GM12801 (cell line): ENCODE measurements around the gene IGF1.

Experiments
- TF ChIP-seq, protein P1 (sequence below): IDR thresholded peaks from one replicate; pipeline ENCODE4 v1.5.1; 2011; ENCODE audit warnings: control low read depth; ENCODE audit not compliant: insufficient read length; ENCODE audit errors: extremely low read depth

IGF1 gene

DNA sequence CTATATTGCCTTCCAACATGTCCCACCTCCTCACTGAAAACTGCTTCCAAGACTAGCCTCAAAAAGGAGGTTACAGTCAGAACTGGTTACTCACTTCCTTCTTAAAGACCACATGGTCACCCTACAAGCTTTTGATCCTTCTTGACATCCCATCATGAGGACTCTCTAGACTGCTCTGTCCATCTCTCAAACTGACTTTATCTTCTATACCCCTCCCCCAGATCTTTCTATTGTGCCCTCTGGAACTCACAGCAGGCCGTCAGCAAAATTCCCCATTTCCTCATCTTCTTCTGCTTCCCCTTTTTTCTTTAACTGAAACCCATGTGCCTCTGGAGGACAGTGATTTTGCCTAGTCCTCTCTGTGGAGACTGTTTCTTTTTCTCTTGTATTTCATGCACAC is 18.1 kb upstream of the IGF1 start:
- TF ChIP-seq, protein P1, sequence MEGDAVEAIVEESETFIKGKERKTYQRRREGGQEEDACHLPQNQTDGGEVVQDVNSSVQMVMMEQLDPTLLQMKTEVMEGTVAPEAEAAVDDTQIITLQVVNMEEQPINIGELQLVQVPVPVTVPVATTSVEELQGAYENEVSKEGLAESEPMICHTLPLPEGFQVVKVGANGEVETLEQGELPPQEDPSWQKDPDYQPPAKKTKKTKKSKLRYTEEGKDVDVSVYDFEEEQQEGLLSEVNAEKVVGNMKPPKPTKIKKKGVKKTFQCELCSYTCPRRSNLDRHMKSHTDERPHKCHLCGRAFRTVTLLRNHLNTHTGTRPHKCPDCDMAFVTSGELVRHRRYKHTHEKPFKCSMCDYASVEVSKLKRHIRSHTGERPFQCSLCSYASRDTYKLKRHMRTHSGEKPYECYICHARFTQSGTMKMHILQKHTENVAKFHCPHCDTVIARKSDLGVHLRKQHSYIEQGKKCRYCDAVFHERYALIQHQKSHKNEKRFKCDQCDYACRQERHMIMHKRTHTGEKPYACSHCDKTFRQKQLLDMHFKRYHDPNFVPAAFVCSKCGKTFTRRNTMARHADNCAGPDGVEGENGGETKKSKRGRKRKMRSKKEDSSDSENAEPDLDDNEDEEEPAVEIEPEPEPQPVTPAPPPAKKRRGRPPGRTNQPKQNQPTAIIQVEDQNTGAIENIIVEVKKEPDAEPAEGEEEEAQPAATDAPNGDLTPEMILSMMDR = no peak

DNA sequence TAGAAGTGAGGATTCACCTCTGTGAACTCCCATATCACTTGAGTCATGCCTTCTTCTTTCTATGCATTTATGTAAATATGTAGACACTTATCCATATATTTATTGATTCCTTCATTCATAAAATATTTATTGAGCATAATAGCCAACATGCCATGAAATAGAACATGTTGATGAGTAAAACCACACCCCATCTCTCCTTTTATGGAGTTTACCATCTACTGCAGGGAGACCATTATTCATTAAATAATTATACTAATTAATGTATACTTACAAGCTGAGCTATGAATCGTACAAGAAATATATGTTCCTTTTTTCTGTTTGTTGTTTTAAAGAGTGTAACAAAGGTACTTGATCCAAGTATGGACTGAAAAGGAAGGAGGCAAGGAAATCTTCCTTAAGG is 17.4 kb upstream of the IGF1 start:
- TF ChIP-seq, protein P1 = no peak

DNA sequence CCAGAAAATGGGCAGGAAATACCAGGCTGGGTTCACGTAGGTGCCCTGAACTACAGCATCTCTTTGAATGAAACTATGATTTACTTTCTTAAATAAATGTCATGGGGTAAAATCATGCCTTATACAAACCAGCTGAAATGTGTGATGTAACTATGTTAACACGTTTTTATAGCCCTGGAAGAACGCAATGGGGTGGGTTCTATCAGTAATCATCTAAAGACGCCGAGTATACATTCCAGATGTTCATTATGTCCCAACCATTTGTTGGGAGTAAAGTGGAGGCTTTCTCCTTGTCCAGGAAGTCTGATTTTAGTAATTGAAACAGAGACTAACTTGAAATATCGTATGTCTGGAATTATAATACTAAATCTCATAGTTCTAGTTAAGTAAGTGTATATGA is 16.2 kb upstream of the IGF1 start:
- TF ChIP-seq, protein P1 = no peak

DNA sequence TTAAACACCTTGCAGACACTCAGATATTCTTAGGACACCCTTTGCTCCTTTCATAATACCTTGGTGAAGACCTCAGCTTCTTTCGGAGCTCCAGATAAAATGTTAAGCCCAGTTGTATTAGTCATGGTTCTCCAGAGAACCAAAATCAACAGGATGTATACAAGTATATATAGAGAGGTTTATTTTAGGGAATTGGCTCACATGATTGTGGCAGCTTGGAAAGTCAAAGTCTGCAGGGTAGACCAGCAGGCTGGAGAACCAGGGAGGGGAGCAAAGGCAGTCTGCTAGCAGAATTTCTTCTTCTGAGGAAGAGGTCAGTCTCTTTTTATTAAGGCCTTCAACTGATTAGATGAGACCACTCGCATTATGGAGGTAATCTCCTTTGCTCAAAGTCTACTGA is 6.9 kb upstream of the IGF1 start:
- TF ChIP-seq, protein P1 = no peak

DNA sequence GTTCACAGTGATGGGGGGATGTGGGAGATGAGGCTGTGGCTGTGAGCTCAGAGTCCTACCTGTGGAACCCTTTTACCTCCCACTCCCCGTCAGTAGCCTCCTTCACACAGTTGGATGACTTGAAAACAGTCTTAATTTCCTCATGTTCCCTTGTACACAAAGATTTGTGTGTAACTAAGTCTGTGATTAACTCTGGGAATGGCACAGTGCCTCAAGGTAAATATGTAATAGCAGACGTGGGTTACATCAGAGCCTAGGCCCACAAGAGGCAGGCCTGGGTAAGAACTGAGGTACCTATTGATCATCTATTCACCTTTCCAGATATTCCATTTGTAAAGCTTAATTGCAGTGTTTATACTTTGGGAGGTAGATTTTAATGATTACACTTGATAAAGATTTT is 5.8 kb upstream of the IGF1 start:
- TF ChIP-seq, protein P1 = no peak

DNA sequence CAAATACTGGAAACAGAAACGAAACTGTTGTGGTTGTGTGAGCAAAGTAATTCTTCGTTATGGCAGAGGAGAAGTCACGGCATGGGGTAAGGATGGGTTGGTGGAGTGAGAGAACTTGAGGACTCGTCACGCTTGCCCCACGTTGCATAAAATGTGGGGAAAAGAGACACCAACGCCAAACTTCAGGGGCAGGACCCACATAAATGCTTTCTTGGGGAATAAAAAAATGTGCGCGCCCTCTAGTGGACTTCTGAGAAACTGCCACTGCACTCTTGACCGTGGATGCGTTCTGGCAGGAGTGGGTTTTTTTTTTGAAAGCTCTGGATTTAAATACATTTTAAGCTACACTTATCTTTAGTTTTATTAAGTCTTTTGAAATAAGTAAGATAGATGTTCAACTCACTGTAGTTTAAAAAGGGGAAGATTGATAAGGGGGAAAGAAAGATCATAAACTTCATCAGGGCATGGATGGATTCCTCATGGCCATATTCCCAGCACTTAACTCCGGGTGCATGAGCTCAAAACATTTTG is 4.1 kb upstream of the IGF1 start:
- TF ChIP-seq, protein P1 = peak; percentile 68

DNA sequence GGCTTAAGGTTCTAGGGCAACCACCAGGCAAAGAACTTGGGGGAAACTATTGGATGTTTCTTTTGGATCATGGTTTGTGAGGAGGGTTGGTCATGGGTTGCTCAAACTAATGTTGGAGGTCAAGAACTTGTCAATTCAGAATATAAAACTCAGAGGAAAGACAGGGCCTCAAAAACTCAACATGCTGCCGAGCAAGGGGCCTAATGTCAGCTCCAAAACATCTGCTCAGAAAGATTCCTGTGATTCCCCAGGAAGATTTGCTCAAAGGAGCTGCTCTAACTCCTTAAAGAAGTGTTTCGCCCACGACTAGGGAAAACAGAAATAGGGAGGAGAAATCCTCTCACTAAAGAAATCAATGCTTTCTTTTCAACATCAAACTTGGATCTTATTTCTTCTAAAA is 3.7 kb upstream of the IGF1 start:
- TF ChIP-seq, protein P1 = no peak

DNA sequence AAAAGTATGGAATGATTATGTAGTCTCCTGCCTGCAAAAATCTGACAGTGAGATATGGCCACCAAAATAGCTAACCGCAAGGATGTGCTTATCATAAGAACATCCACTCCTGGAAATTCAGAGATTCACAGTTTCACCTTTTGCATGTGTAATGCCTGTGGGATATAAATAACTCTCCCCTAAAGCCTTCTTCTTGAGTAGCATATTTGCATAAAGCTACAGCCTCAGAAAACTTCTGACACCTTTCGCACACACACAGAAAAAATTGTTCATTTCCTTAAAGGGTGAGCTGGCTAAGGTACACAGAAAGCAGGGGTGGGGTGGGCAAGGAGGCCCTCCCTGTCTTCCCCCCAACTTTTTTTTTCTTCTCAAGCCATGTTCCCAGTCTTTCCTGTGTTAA is 3.1 kb upstream of the IGF1 start:
- TF ChIP-seq, protein P1 = no peak
